Fibroblast of skin of left biceps (primary cell): Measurements from ENCODE around the gene ZBTB7C.

Experiments
- DNase-seq, 2 experiments: peaks; one replicate each; pipeline ENCODE4 v3.0.0-alpha.2; 2013; ENCODE audit warnings: low read depth in 2 of 2

Gene ZBTB7C

GRCh38 chr18:48142353-48142752 is 266.8 kb downstream of the ZBTB7C start:
- no peak for DNase-seq

- DNase-seq: no peak
Observed at GRCh38 chr18:48140731-48141130, 268.5 kb downstream of the ZBTB7C start.

- no peak for DNase-seq
Observed at GRCh38 chr18:48139431-48140347, 269.5 kb downstream of the ZBTB7C start.

GRCh38 chr18:48138660-48139430 is 270.3 kb downstream of the ZBTB7C start:
- no peak for DNase-seq

- no peak for DNase-seq
Observed at GRCh38 chr18:48138210-48138609, 271.0 kb downstream of the ZBTB7C start.

GRCh38 chr18:48137374-48138081 is 271.7 kb downstream of the ZBTB7C start:
- no peak for DNase-seq

GRCh38 chr18:48136827-48137373 is 272.3 kb downstream of the ZBTB7C start:
- no peak for DNase-seq

- DNase-seq: no peak
Observed at GRCh38 chr18:48136051-48136826, 272.9 kb downstream of the ZBTB7C start.

- no peak for DNase-seq
Observed at GRCh38 chr18:48135436-48135966, 273.7 kb downstream of the ZBTB7C start.

GRCh38 chr18:48134609-48135008 is 274.6 kb downstream of the ZBTB7C start:
- DNase-seq: no peak

GRCh38 chr18:48133671-48134251 is 275.4 kb downstream of the ZBTB7C start:
- no peak for DNase-seq

- DNase-seq: no peak
Observed at GRCh38 chr18:48132797-48133655, 276.2 kb downstream of the ZBTB7C start.

GRCh38 chr18:48131042-48131441 is 278.1 kb downstream of the ZBTB7C start:
- DNase-seq: no peak

- no peak for DNase-seq
Observed at GRCh38 chr18:48129621-48130082, 279.5 kb downstream of the ZBTB7C start.

GRCh38 chr18:48127606-48128005 is 281.6 kb downstream of the ZBTB7C start:
- DNase-seq: no peak

GRCh38 chr18:48126240-48126639 is 282.9 kb downstream of the ZBTB7C start:
- DNase-seq: no peak

- no peak for DNase-seq
Observed at GRCh38 chr18:48125724-48126123, 283.5 kb downstream of the ZBTB7C start.

- DNase-seq: no peak
Observed at GRCh38 chr18:48124857-48125626, 284.1 kb downstream of the ZBTB7C start.

- DNase-seq: no peak
Observed at GRCh38 chr18:48123941-48124340, 285.2 kb downstream of the ZBTB7C start.
